Esophagus (tissue), 2 donors: ENCODE measurements around the gene ASS1. TPM values are rescaled to one million over a fixed set of nuclear protein-coding genes. Genes with fewer than 3 reads are reported as not detected.

Source experiments
- H3K27ac ChIP-seq, 2 donors: one replicate each; pipeline ENCODE4 v1.5.1; 2013; ENCODE audit warnings: low read depth in 2 of 2, mild to moderate bottlenecking in 2 of 2, inconsistent platforms in 1 of 2, low read length in 1 of 2, moderate library complexity in 1 of 2
- H3K27me3 ChIP-seq, 2 donors: one replicate each; pipeline ENCODE4 v1.6.1; 2013; ENCODE audit warnings: low read length in 2 of 2, control low read depth in 1 of 2, mild to moderate bottlenecking in 1 of 2; ENCODE audit not compliant: insufficient read depth in 2 of 2, control insufficient read depth in 1 of 2
- H3K36me3 ChIP-seq, 2 donors: one replicate each; pipeline ENCODE4 v1.6.1; 2013; ENCODE audit warnings: low read length in 1 of 2; ENCODE audit not compliant: control insufficient read depth in 2 of 2, insufficient read depth in 2 of 2
- H3K4me1 ChIP-seq, 2 donors: one replicate each; pipeline ENCODE4 v1.6.1; 2013; ENCODE audit warnings: low read length in 1 of 2; ENCODE audit not compliant: control insufficient read depth in 2 of 2, insufficient read depth in 2 of 2
- H3K4me3 ChIP-seq, 2 donors: one replicate each; pipeline ENCODE4 v1.5.1; 2013; ENCODE audit warnings: low read length in 2 of 2, mild to moderate bottlenecking in 2 of 2, low read depth in 1 of 2, moderate library complexity in 1 of 2
- H3K9me3 ChIP-seq, 2 donors: one replicate each; pipeline ENCODE4 v1.6.1; 2013; ENCODE audit warnings: mild to moderate bottlenecking in 2 of 2, low read depth in 1 of 2, low read length in 1 of 2, moderate library complexity in 1 of 2; ENCODE audit not compliant: control insufficient read depth in 2 of 2, insufficient read depth in 1 of 2
- WGBS, 2 donors: extraction: QIAGEN DNeasy Blood & Tissue Kit; methylation state at CpG; one replicate each; pipeline ENCODE4 v1.1.7; 2013; 5-methylcytosine and 5-hydroxymethylcytosine counted together
- polyA plus RNA-seq, 2 donors: library from polyadenylated mRNA; stranded (reverse); fragments of 200-250 nt; gene quantifications; one replicate each; pipeline ENCODE4 v1.2.3, GENCODE V29; 2013
- donor health status: healthy with polysubstance abuse.
- donor health status: Bipolar disorder and iron deficiency.

Gene ASS1
- polyA plus RNA-seq, 2 donors, result 63.6 to 79.5 TPM

GRCh38 chr9:130498918-130499698 is 54.3 kb downstream of the ASS1 start:
- no peak overlapping the region for H3K4me3 ChIP-seq
- WGBS, 2 donors, result 73 to 74% methylated on average over 9 of the region's 9 CpGs
- H3K36me3 ChIP-seq, result peaks cover 7 to 20% of the 10 kb centered on the region in 2 donors
- H3K27me3 ChIP-seq, result no peaks in the 10 kb centered on the region
- H3K4me1 ChIP-seq, result peaks cover 5 to 15% of the 10 kb centered on the region in 2 donors
- H3K27ac ChIP-seq, result peak overlapping the region; percentile 39 to 66
- peaks cover 5 to 6% of the 10 kb centered on the region in 2 donors for H3K9me3 ChIP-seq

GRCh38 chr9:130499804-130500263 is 55.1 kb downstream of the ASS1 start:
- H3K27ac ChIP-seq, result peak overlapping the region; percentile 39 to 66
- peaks cover 2 to 16% of the 10 kb centered on the region in 2 donors for H3K36me3 ChIP-seq

GRCh38 chr9:130500340-130501180 is 55.8 kb downstream of the ASS1 start:
- no peaks in the 10 kb centered on the region for H3K27me3 ChIP-seq
- WGBS, 2 donors, result 68 to 72% methylated on average over 12 of the region's 12 CpGs
- H3K9me3 ChIP-seq, result no peaks in the 10 kb centered on the region
- H3K36me3 ChIP-seq, result peaks cover 0 to 12% of the 10 kb centered on the region in 2 donors
- peaks cover 5 to 15% of the 10 kb centered on the region in 2 donors for H3K4me1 ChIP-seq
- no peak overlapping the region for H3K4me3 ChIP-seq
- peak overlapping the region in 1 of 2 donors; percentile 50 for H3K27ac ChIP-seq

More at GRCh38 chr9:130499804-130500263, 55.1 kb downstream of the ASS1 start:
- 49 to 50% methylated on average over 7 of the region's 7 CpGs for WGBS, 2 donors
- peaks cover 5 to 15% of the 10 kb centered on the region in 2 donors for H3K4me1 ChIP-seq
- no peaks in the 10 kb centered on the region for H3K27me3 ChIP-seq
- no peak overlapping the region for H3K4me3 ChIP-seq
- peaks cover 1 to 3% of the 10 kb centered on the region in 2 donors for H3K9me3 ChIP-seq

- Histone ChIP-seq H3K27me3 (no peaks in the 10 kb centered on the region), H3K4me3 (no peak overlapping the region), H3K36me3 (peaks cover 0 to 9% of the 10 kb centered on the region in 2 donors), H3K4me1 (peaks cover 5 to 15% of the 10 kb centered on the region in 2 donors), H3K27ac (no peak overlapping the region), H3K9me3 (no peaks in the 10 kb centered on the region)
- WGBS, 2 donors, result 92% methylated on average over 9 of the region's 9 CpGs
These were observed 56.9 kb downstream of the ASS1 start for GRCh38 chr9:130501639-130502038.

GRCh38 chr9:130508218-130508617 is 63.5 kb downstream of the ASS1 start:
- Histone ChIP-seq H3K36me3 (no peaks in the 10 kb centered on the region), H3K27me3 (no peaks in the 10 kb centered on the region), H3K9me3 (peaks cover 0 to 6% of the 10 kb centered on the region in 2 donors), H3K4me1 (no peaks in the 10 kb centered on the region), H3K27ac (no peak overlapping the region), H3K4me3 (no peak overlapping the region)
- 42 to 71% methylated on average over 2 of the region's 2 CpGs for WGBS, 2 donors

- no peaks in the 10 kb centered on the region for H3K4me1 ChIP-seq
- WGBS, 2 donors, result 89 to 90% methylated on average over 4 of the region's 4 CpGs
- no peak overlapping the region for H3K27ac ChIP-seq
- peaks cover 0 to 6% of the 10 kb centered on the region in 2 donors for H3K9me3 ChIP-seq
- H3K27me3 ChIP-seq, result no peaks in the 10 kb centered on the region
- H3K36me3 ChIP-seq, result no peaks in the 10 kb centered on the region
- no peak overlapping the region for H3K4me3 ChIP-seq
These were observed 67.4 kb downstream of the ASS1 start for GRCh38 chr9:130512199-130512598.

GRCh38 chr9:130513078-130513477 is 68.3 kb downstream of the ASS1 start:
- Histone ChIP-seq H3K9me3 (peaks cover 0 to 6% of the 10 kb centered on the region in 2 donors), H3K27me3 (no peaks in the 10 kb centered on the region), H3K4me1 (no peaks in the 10 kb centered on the region), H3K4me3 (no peak overlapping the region), H3K36me3 (no peaks in the 10 kb centered on the region), H3K27ac (no peak overlapping the region)
- WGBS, 2 donors, result 82 to 90% methylated on average over 1 of the region's 1 CpG

GRCh38 chr9:130518233-130518632 is 73.5 kb downstream of the ASS1 start:
- Histone ChIP-seq H3K27ac (no peak overlapping the region), H3K27me3 (no peaks in the 10 kb centered on the region), H3K4me3 (no peak overlapping the region), H3K4me1 (no peaks in the 10 kb centered on the region), H3K36me3 (no peaks in the 10 kb centered on the region), H3K9me3 (no peaks in the 10 kb centered on the region)
- WGBS, 2 donors, result 80 to 82% methylated on average over 4 of the region's 4 CpGs

GRCh38 chr9:130518943-130519799 is 74.4 kb downstream of the ASS1 start:
- no peak overlapping the region for H3K27ac ChIP-seq
- 69 to 73% methylated on average over 24 of the region's 24 CpGs for WGBS, 2 donors
- no peak overlapping the region for H3K4me3 ChIP-seq
- no peaks in the 10 kb centered on the region for H3K4me1 ChIP-seq
- H3K9me3 ChIP-seq, result no peaks in the 10 kb centered on the region
- H3K27me3 ChIP-seq, result no peaks in the 10 kb centered on the region
- H3K36me3 ChIP-seq, result no peaks in the 10 kb centered on the region
